Left ventricle myocardium inferior (tissue), 1 donor: ENCODE data around the gene BCL2L13. TPM values are rescaled to one million over a fixed set of nuclear protein-coding genes. Genes with fewer than 3 reads are reported as not detected.
A peak's percentile ranks its signal among the peaks of the same experiment; 100 is the strongest.

Source experiments
- DNase-seq: peaks from one replicate; pipeline ENCODE4 v3.0.0-alpha.2; 2020
- H3K27ac ChIP-seq: fragments of 200-600 bp; replicated peaks from 2 replicates; pipeline ENCODE4 v1.8.0; 2021
- H3K27me3 ChIP-seq: fragments of 200-600 bp; 2 replicates; pipeline ENCODE4 v1.8.0; 2021; ENCODE audit warnings: low read depth
- H3K36me3 ChIP-seq: fragments of 200-600 bp; 2 replicates; pipeline ENCODE4 v1.8.0; 2021
- H3K4me1 ChIP-seq: fragments of 200-600 bp; 2 replicates; pipeline ENCODE4 v1.8.0; 2021
- H3K4me3 ChIP-seq: fragments of 200-600 bp; 2 replicates; pipeline ENCODE4 v1.8.0; 2021; ENCODE audit warnings: mild to moderate bottlenecking, moderate library complexity
- H3K9me3 ChIP-seq: fragments of 200-600 bp; replicated peaks from 2 replicates; pipeline ENCODE4 v1.8.0; 2021
- intact Hi-C: fragments of 100-400 bp; cut with micrococcal nuclease; formaldehyde crosslinking; loops from one replicate; pipeline ENCODE4 v1.11.0; 2022
- total RNA-seq: library from RNA; stranded (reverse); fragmentation: NEBNext Ultra II Directional; extraction: Animal tissue kit (Norgen Biotek cat#: 25700); gene quantifications from one replicate; pipeline ENCODE4 v1.2.1, GENCODE V29; 2021
- TF ChIP-seq, protein P1 (sequence below): fragments of 200-600 bp; IDR thresholded peaks from 2 replicates; pipeline ENCODE4 v1.8.0; 2021; ENCODE audit warnings: antibody characterized with exemption, mild to moderate bottlenecking, borderline replicate concordance
- donor health status: DM: no; HTN: yes; CAD: no; lungs with severe emphysema.

Gene BCL2L13
- total RNA-seq, 1 donor from 2014 or later, result 111 TPM

- DNase-seq, result no peak
- Histone ChIP-seq H3K9me3 (no peaks in the 10 kb centered on the region), H3K27me3 (no peaks in the 10 kb centered on the region), H3K27ac (no peak overlapping the region), H3K4me3 (peak overlapping the region; percentile 88), H3K4me1 (peaks cover 27% of the 10 kb centered on the region), H3K36me3 (no peaks in the 10 kb centered on the region)
- TF ChIP-seq, protein P1, sequence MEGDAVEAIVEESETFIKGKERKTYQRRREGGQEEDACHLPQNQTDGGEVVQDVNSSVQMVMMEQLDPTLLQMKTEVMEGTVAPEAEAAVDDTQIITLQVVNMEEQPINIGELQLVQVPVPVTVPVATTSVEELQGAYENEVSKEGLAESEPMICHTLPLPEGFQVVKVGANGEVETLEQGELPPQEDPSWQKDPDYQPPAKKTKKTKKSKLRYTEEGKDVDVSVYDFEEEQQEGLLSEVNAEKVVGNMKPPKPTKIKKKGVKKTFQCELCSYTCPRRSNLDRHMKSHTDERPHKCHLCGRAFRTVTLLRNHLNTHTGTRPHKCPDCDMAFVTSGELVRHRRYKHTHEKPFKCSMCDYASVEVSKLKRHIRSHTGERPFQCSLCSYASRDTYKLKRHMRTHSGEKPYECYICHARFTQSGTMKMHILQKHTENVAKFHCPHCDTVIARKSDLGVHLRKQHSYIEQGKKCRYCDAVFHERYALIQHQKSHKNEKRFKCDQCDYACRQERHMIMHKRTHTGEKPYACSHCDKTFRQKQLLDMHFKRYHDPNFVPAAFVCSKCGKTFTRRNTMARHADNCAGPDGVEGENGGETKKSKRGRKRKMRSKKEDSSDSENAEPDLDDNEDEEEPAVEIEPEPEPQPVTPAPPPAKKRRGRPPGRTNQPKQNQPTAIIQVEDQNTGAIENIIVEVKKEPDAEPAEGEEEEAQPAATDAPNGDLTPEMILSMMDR, result no peak
- intact Hi-C loops, result no loop called here
Observed at GRCh38 chr22:17772958-17773605, 134.5 kb downstream of the BCL2L13 start.

DNA sequence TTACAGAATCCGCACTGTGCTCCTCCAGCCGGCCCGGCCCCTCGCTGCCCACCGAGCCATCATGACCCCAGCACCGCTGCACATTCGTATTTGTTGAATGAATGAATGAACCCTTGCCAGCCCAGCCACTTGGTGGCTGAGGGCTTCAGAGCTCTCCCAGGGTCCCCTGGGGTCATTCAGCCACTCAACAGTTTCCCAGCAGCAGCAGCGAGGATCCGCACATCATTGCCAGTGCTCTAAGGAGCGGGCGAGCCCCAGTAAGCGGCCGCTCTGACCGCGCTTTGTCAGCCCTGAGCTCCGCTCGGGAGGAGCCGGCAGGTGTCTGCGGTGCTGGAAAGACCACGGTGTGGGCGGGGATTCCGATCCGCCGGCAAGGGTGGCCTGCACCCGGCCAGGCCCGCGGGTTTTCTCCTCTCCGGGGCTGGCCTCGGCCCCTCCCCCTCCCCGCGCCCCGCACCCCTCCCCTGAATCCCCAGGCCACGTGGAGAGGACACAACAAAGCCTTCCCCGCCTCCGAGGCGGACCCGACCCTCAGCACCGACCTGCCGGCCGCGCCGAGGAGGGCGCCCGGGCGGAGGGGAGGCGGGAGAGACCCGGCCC is 135.1 kb downstream of the BCL2L13 start:
- TF ChIP-seq, protein P1, result no peak
- H3K27me3 ChIP-seq, result no peaks in the 10 kb centered on the region
- peak; percentile 38 for DNase-seq
- H3K36me3 ChIP-seq, result no peaks in the 10 kb centered on the region
- intact Hi-C loops, result no loop called here
- H3K9me3 ChIP-seq, result no peaks in the 10 kb centered on the region
- peak overlapping the region; percentile 88 for H3K4me3 ChIP-seq
- H3K4me1 ChIP-seq, result peaks cover 27% of the 10 kb centered on the region
- H3K27ac ChIP-seq, result peak overlapping the region; percentile 81

GRCh38 chr22:17774206-17774925 is 135.8 kb downstream of the BCL2L13 start, which contains the start of gene BID:
Gene BID (minus strand): TSS chr22:17774469. CDS start chr22:17750116, 24,353 bp downstream.
- TF ChIP-seq, protein P1, result no peak
- peak; percentile 68 for DNase-seq
- Histone ChIP-seq H3K9me3 (no peaks in the 10 kb centered on the region), H3K4me3 (peak within 1 kb of the TSS; percentile 88), H3K27me3 (no peaks in the 10 kb centered on the region), H3K4me1 (peaks cover 27% of the 10 kb centered on the region), H3K27ac (peak within 1 kb of the TSS; percentile 81), H3K36me3 (no peaks in the 10 kb centered on the region)
- intact Hi-C loops, result no loop called here

DNA sequence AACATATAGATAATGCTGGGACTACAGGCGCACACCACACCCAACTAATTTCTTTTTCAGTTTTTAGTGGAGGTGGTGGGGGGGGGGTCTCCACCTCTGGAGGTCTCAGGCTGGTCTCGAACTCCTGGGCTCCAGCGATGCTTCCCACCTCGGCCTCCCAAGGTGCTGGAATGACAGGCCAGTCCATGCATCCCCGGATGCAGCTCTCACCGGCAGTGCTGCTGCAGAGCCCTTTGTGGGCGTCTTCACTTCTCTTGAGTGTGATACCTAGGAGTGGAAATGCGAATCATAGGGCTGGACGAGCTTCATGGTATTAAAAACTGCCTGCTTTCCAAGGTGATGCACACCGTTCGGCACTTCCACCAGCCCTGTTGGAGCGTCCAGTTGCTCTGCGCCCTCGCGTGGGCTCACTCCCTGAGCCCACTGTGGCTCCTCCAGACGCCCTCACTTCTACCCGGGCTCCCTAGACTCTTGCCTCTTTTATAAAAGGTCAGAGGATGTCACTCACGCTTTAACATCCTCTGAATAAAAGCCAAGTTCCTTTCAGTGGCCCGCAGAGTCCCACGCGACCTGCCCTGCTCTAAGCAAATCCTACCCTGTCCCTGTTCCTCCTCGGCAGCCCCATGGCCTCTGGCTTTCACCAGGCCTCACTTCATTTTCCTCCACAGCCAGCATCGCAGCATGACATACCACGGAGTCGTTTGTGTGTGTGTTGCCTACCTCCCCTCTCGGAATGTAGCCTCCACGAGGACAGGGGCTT is 136.5 kb downstream of the BCL2L13 start:
- Histone ChIP-seq H3K9me3 (no peaks in the 10 kb centered on the region), H3K27ac (peak overlapping the region; percentile 81), H3K36me3 (no peaks in the 10 kb centered on the region), H3K4me3 (peak overlapping the region; percentile 88), H3K27me3 (no peaks in the 10 kb centered on the region), H3K4me1 (peaks cover 27% of the 10 kb centered on the region)
- DNase-seq, result no peak
- intact Hi-C loops, result no loop called here
- TF ChIP-seq, protein P1, result no peak

DNA sequence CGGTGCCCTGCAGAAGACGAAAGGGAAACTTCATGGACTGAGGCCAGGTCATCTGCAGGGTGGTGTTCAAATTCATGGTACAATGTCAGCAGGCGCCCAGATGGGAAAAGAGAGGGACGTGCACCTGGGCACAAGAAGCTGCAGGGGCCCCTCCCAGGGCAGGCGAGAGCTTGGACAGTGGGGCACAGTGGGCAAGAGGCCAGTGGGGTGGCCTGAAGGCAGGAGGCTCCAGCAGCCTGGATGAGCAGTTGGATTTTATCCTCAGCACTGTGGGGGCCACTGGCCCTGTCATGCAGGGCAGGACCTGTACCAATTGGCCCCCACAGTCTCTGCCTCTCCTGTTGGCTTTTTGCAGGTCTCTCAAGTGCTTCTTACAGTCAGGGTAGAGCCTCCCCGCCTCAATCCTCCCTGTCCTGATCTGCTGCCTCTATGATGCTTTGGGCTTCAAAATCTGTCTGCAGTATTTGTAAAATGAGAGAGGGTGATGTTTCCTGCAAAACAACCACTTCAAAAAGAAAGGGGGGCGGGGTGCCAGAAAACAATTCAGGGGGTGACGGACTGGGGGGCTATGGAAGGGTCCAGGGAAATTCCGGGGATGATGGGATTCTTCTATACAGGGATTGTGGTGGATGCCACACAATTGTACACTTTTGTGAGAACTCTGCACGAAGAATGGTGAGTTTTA is 137.4 kb downstream of the BCL2L13 start:
- intact Hi-C loops, result no loop called here
- no peak for DNase-seq
- H3K27ac ChIP-seq, result no peak overlapping the region
- H3K9me3 ChIP-seq, result no peaks in the 10 kb centered on the region
- no peaks in the 10 kb centered on the region for H3K27me3 ChIP-seq
- H3K36me3 ChIP-seq, result no peaks in the 10 kb centered on the region
- TF ChIP-seq, protein P1, result no peak
- H3K4me1 ChIP-seq, result peaks cover 29% of the 10 kb centered on the region
- no peak overlapping the region for H3K4me3 ChIP-seq
